GM12874 (cell line): ENCODE measurements around the gene WASF1.

Source experiments
- CTCF ChIP-seq: IDR thresholded peaks from 2 replicates; pipeline ENCODE4 v1.5.1; 2011; ENCODE audit warnings: low read depth, mild to moderate bottlenecking, control low read depth, low read length, moderate library complexity; ENCODE audit not compliant: insufficient read depth

Gene WASF1

GRCh38 chr6:110130362-110130761 is 49.1 kb downstream of the WASF1 start:
- no peak for TF ChIP-seq CTCF

DNA sequence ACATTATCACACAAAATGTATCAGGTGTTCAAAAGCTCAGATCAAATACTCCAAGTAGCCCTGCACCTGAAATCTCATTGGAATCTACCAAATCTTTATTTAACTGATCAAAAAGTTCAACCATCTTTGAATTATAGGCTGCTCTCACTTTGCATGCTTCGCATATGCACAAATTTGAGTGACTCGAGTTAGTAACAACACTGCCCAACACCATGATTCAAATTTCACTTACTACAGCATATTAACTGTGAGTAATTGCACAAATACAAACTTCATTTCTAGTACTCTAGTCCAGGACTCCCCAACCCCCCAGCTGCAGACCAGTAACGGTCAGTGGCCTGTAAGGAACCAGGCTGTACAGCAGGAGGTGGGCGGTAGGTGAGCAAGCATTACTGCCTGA is 51.1 kb downstream of the WASF1 start:
- TF ChIP-seq CTCF = no peak

GRCh38 chr6:110125361-110125760 is 54.1 kb downstream of the WASF1 start:
- TF ChIP-seq CTCF = no peak

DNA sequence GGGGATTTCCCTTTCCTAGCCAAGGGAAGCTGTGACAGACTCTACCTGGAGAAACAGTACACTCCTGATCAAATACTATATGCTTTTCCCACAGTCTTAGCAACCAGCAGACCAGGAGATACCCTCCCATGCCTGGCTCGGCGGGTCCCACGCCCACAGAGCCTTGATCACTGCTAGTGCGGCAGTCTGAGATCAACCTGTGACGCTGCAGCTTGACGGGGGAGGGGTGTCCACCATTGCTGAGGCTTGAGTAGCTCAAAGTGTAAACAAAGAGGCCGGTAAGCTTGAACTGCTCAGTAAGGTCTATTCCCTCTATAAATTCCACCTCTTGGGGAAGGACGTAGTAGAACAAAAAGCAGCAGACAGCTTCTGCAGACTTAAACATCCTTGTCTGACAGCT is 63.2 kb downstream of the WASF1 start:
- TF ChIP-seq CTCF = no peak

- TF ChIP-seq CTCF = no peak
Observed at GRCh38 chr6:110114004-110114403, 65.5 kb downstream of the WASF1 start.

GRCh38 chr6:110105296-110105695 is 74.2 kb downstream of the WASF1 start:
- TF ChIP-seq CTCF = no peak

DNA sequence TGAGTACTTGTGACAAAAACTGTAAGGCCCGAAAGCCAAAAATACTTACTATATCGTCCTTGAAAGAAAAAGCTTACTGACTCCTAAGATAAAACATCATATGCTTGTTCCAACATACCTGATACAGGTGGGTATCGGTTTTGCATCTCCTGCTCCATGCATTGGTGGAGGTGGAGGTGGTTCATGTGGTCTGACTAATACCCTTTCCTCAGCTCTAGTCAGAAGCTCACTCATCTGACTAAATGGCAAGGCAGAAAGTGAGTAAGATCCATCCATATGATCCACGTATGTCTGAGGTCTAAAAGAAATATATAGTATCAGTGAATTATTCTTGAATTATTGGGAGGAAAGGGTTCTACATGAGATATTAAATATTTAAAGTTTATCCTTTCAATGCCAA is 76.2 kb downstream of the WASF1 start:
- TF ChIP-seq CTCF = no peak

DNA sequence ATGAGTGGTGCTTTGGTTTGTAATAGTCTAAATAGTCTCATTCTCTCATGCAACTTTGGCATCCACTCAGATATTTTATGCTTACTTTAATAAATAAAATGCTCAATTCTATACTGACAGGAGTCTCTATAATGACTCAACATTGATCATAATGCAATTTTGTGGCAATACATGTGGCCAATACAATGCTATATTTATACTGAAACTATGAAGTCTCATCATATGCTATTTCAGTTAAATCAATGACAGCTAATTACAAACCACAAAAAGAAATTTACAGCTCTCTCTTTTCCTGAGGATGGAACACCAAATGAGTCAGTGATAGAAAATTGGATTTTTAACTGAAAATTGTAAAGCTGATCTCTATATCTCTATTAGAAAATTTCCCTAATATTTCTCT is 77.1 kb downstream of the WASF1 start:
- no peak for TF ChIP-seq CTCF
